ENCODE measurements around the gene PLPPR5. TPM values are rescaled to one million over a fixed set of nuclear protein-coding genes. Genes with fewer than 3 reads are reported as not detected.

Gene PLPPR5
- total and polyA plus RNA-seq, 2 of the 8 experiments (the other 6 are each of a cell fraction or from before 2014, with no cell fraction given) = 1.9 to 5.6 TPM

DNA sequence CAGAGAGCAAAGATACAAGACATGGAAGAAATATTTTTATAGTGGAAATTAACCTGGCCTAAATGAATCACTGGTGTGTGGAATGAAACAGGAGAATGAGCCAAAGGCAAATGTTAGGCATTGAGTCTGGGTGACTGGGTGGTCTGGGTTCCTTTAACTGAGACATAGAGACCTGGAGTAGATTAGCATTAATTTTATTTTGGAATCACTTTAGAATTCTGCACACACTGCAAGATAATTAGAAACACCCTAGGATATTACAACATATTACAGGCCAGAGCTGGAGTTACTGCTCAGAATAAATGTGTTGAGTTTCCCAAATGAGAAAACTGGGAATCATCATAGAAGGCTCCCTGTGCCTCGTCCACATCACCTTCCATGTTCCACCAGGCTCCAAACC, 85.5 kb downstream of the PLPPR5 start:
- H2AK5ac ChIP-seq (ENCODE audit: low read depth, low read length) = no peak overlapping the region
- H3K36me3 ChIP-seq (ENCODE audit: control insufficient read depth in 2 of 4, insufficient read depth in 4 of 4, low read length in 3 of 4) = no peaks in the 10 kb centered on the region
- H4K91ac ChIP-seq (replicated peaks; ENCODE audit: insufficient read length, low read length) = no peak overlapping the region
- no peak overlapping the region for H2BK5ac ChIP-seq (ENCODE audit: low read depth, low read length)
- WGBS, 2 experiments (ENCODE audit: extremely low coverage in 1 of 2, insufficient coverage in 1 of 2, insufficient read length in 1 of 2, insufficient replicate concordance in 2 of 2, low coverage in 1 of 2, low lambda C conversion rate in 2 of 2, missing lambda C conversion rate in 1 of 2) = 89% methylated on average over 1 of the region's 1 CpG; no CpG with 5 or more reads in 1 of the 2 experiments
- no peak overlapping the region for H3K56ac ChIP-seq (replicated peaks; ENCODE audit: insufficient read length, low read depth, low read length)
- no peak overlapping the region for H2BK20ac ChIP-seq (ENCODE audit: low read length)
- ChIA-PET CTCF (ENCODE audit: partially characterized antibody) (no interaction called here), POLR2A (ENCODE audit: partially characterized antibody) (no interaction called here)
- H3K18ac ChIP-seq (ENCODE audit: extremely low read depth, low read length) = no peak overlapping the region
- H3K23ac ChIP-seq (ENCODE audit: insufficient read length) = no peak overlapping the region
- FAIRE-seq (no peak), DNase-seq (ENCODE audit: low read depth in 1 of 2, low spot score in 2 of 2) (no peak)
- H3K27ac ChIP-seq (ENCODE audit: low read depth, low read length) = no peak overlapping the region
- H3K9me3 ChIP-seq (ENCODE audit: insufficient read depth in 2 of 2, low read depth in 1 of 2, low read length in 1 of 2) = no peaks in the 10 kb centered on the region
- no peak overlapping the region for H2BK12ac ChIP-seq (ENCODE audit: low read depth, low read length)
- H4K5ac ChIP-seq (ENCODE audit: insufficient read length, low read depth, low read length) = no peak overlapping the region
- H3K9ac ChIP-seq (replicated peaks in 1 of 4; ENCODE audit: extremely low read depth in 1 of 4, low read depth in 3 of 4, low read length in 3 of 4) = no peak overlapping the region
- no peak overlapping the region for H3K14ac ChIP-seq (ENCODE audit: insufficient read length)
- no peak overlapping the region for H2AFZ ChIP-seq (ENCODE audit: low read length)
- H3K79me2 ChIP-seq (ENCODE audit: control insufficient read depth in 1 of 2, insufficient read depth in 2 of 2, low read length in 2 of 2) = no peaks in the 10 kb centered on the region
- no peak overlapping the region for H3K4ac ChIP-seq (replicated peaks; ENCODE audit: insufficient read length, low read depth, low read length)
- no peaks in the 10 kb centered on the region for H3K79me1 ChIP-seq (ENCODE audit: low read depth, low read length)
- no peak overlapping the region for H3K4me3 ChIP-seq (ENCODE audit: extremely low read depth in 1 of 4, insufficient read depth in 2 of 4, low read depth in 3 of 4, low read length in 4 of 4)
- H2BK120ac ChIP-seq (replicated peaks; ENCODE audit: low read depth, low read length) = no peak overlapping the region
- no peaks in the 10 kb centered on the region for H4K20me1 ChIP-seq (replicated peaks in 1 of 2; ENCODE audit: control insufficient read depth in 1 of 2, insufficient read depth in 2 of 2, low read length in 2 of 2)
- no peaks in the 10 kb centered on the region for H3K23me2 ChIP-seq (ENCODE audit: low read depth, low read length)
- H2BK15ac ChIP-seq (ENCODE audit: low read length) = no peak overlapping the region
- no peak overlapping the region for H4K8ac ChIP-seq (ENCODE audit: extremely low read depth, insufficient read depth, low read length)
- no peaks in the 10 kb centered on the region for H3K4me1 ChIP-seq (replicated peaks in 1 of 4; ENCODE audit: control insufficient read depth in 3 of 4, insufficient read depth in 4 of 4, low read length in 3 of 4)
- no peaks in the 10 kb centered on the region for H3K27me3 ChIP-seq (replicated peaks in 1 of 4; ENCODE audit: control insufficient read depth in 3 of 4, extremely low read depth in 1 of 4, insufficient read depth in 3 of 4, low read length in 3 of 4)
- no peak overlapping the region for H3K4me2 ChIP-seq (ENCODE audit: insufficient read depth in 1 of 2, low read depth in 2 of 2, low read length in 2 of 2)
- TF ChIP-seq CBX8 (IDR thresholded peaks at IDR 0.05; ENCODE audit: borderline replicate concordance, low read depth, low read length) (no peak), MAFK (IDR thresholded peaks at IDR 0.05; ENCODE audit: low read depth, low read length) (no peak), GTF2F1 (IDR thresholded peaks at IDR 0.05; ENCODE audit: borderline replicate concordance, low read depth, low read length) (no peak), PHF8 (conservative IDR thresholded peaks at IDR 0.05; ENCODE audit: low read depth, low read length) (no peak)
